NOMO-1 (cell line): ENCODE data around the gene DCUN1D4.
"Not testable (repeated sequence)": the region's sequence is repeated elsewhere in the genome, so short reads cannot be mapped to it uniquely, and the experiment has no call there.

ENCODE experiments used
- DNase-seq, 2 experiments: peaks; one replicate each; lab custom pipeline; 2025; ENCODE audit not compliant: unreplicated experiment in 2 of 2; lab: John Stamatoyannopoulos, UW

Gene DCUN1D4

GRCh38 chr4:51893402-51893801, 50.4 kb downstream of the DCUN1D4 start:
- not testable (repeated sequence) for DNase-seq

- DNase-seq = no peak
Observed at GRCh38 chr4:51894059-51894645, 51.2 kb downstream of the DCUN1D4 start.

DNA sequence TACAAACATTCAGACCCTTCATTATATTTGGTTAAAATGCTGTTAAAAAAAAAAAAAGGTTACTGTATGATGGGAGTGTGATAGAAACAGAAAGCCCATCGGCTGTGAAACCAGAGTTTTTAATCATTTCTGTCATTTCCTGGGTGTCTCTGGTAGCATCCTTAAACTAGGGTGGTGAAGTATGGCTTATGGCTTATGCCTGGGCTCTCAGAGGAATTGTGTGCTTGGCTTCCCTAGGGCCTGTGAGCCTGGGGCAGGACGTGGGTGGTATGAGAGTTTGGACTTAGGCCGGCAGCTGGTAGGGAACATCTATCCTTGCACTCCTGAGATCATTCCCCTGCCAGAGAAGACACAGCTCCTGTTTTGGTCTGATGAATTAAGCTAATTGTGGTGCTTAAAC, 52.2 kb downstream of the DCUN1D4 start:
- no peak for DNase-seq

DNA sequence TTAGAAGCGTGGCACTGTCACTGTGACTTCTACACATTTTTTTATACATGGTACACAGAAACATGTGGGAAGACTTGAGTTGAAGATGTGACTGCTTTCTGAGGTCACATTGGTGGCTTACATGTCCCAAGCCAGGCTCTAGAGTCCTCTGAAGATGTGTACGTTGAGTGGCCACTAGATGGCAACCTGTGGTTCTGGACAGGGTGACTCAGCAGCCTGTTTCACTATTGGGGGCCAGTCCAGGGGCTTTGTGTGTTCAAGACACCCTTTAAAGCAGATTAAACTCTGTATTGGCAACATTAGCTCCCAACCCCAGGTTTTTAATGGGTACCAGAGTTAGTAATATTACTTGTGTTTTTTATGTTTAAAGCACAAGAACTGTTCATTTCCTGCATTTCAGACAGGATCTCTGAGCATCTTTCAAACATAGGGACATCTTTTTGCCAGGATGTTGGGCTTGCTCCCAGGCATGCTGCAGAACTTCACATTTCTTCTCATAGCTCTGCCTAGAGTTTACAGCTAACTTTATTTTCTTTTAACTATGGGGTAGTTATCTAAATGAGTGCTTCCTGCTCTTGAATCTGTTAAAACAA, 53.0 kb downstream of the DCUN1D4 start:
- DNase-seq = peak; percentile 31 to 65

- no peak for DNase-seq
Observed at GRCh38 chr4:51901363-51901762, 58.4 kb downstream of the DCUN1D4 start.

- peak; percentile 82 to 91 for DNase-seq
Observed at GRCh38 chr4:51906167-51906958, 63.4 kb downstream of the DCUN1D4 start.

DNA sequence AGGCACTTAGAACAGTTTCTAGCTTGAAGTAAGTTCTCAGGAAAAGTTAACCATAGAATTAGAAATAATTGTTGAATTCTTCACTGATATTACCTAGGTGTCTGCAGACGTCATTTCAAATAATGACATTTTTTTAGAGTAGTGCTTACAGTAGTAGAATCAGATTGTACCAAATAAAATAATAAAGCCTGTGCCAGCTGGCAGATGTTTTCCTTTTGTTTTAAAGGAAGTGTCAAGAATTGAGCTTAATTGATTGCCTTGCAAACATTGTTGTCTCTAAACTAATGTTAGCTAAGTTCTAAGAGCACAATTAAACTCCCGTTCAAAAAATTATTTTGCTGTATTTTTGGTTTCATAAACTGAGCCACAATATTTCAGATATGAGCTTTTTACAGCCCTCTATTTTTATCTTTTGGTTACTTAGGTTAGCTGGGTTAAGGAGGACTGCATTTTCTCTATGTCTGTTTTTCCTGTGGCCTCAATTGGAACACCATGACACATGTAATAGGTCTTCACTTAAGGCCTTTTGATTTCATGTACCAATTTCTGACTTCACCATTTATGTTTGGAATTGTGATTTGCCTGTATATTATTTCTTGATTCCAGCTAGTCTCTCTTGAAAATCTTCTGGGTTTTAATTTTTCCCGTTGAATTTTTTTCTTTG, 64.2 kb downstream of the DCUN1D4 start:
- DNase-seq = no peak

GRCh38 chr4:51909236-51909703, 66.3 kb downstream of the DCUN1D4 start:
- DNase-seq = peak; percentile 37 to 66

GRCh38 chr4:51918251-51918650, 75.3 kb downstream of the DCUN1D4 start:
- DNase-seq = no peak

- DNase-seq = no peak
Observed at GRCh38 chr4:51923343-51923742, 80.4 kb downstream of the DCUN1D4 start.

GRCh38 chr4:51925307-51925706, 82.4 kb downstream of the DCUN1D4 start:
- no peak for DNase-seq

DNA sequence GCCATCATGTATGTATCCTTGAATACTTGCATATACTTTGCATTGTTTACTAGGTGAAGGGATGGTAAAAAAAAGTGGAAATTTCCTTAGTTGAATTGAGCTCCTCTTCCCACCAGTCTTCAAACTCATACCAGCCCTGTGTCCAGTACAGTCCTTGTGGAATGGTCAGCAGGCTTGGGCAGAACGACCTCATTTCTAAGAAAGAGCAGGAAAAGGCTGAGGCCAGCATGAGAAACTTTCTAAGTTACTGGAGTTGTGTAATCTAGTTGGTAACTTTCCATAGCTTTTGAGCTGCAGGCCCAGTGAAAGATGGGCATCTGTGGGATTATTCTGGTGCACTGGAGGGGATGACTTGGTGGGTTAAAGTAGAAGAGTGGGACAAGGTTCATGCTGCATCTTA, 87.6 kb downstream of the DCUN1D4 start:
- DNase-seq = no peak

DNA sequence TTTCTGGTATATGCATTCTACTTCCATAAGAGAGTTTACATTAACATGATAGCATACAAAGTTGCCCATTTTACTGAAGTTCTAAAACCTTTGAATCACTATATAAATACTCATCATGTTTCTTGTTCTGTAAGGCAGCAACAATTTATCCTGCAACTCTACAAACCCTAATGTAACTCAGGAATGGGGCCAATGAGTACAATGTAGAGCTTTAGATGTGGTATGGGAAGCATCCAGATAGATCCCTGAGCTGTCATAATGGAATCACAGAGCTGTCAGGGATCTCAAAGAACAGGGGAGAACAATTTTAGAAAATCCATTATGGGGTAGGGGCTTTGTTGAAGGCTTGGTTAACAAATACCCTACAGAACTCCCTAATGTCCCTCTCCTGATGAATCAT, 88.5 kb downstream of the DCUN1D4 start:
- no peak for DNase-seq

DNA sequence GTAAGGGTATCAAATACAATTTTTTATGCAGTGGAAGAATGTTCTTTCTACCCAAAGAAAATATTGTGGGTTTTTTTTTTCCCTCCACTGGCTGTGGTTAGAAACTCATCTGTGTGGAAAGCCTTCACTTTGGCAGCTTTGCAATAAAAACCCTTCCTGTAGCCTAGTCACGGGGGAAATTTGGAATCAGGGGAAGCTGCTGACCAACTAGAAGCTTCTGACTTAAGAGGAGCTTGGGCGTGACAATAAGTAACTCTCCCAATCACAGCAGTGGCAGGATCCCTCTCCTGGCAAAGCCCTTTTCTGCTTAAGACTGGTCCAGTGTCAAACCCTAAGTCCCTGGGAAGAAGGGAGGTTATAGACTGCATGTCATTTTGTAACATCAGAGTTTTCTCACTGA, 89.3 kb downstream of the DCUN1D4 start:
- DNase-seq = no peak

DNA sequence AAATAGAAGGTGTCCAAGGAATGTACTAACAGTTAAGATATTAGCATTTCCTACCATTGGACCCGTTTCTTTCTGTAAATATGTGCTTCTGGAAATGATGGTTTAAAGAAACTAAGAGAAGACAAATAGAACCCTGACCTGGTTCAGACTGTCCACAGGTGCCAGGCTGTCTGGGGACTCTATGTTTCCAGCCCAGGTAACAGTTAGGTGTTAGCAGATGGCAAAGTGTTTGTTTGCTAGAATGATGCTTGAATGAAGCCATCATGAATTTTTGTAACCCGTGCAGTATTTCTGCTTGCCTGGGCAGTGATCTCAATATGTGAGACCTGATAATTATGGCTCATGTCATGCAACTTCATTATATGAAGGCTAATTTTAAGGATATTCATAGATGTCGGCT, 89.7 kb downstream of the DCUN1D4 start:
- DNase-seq = no peak

DNA sequence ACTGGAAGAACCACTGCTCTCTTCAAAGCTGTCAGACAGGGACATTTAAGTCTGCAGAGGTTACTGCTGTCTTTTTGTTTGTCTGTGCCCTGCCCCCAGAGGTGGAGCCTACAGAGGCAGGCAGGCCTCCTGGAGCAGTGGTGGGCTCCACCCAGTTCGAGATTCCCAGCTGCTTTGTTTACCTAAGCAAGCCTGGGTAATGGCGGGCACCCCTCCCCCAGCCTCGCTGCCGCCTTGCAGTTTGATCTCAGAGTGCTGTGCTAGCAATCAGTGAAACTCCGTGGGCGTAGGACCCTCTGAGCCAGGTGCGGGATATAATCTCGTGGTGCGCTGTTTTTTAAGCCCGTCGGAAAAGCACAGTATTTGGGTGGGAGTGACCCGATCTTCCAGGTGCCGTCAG, 97.5 kb downstream of the DCUN1D4 start:
- not testable (repeated sequence) for DNase-seq

GRCh38 chr4:51942108-51942832, 99.3 kb downstream of the DCUN1D4 start:
- no peak for DNase-seq

DNA sequence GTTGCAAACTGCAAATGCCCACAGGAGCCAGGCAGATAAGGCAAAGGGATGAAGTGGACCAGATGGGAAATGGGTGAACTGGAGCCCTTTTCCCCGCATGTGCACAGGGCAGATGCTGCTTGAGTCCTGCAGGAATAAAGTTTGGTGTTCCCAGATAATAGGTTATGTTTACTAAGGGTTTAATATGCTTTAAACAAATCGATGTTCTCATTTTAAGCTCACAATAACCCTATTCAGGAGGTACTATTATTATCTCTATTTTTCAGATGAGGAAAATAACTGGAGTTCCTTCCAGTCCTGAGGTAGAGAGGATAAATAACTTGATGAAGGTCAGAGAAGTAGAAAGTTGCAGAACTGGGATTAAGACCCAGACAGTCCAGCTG, 99.9 kb downstream of the DCUN1D4 start:
- DNase-seq = no peak

DNA sequence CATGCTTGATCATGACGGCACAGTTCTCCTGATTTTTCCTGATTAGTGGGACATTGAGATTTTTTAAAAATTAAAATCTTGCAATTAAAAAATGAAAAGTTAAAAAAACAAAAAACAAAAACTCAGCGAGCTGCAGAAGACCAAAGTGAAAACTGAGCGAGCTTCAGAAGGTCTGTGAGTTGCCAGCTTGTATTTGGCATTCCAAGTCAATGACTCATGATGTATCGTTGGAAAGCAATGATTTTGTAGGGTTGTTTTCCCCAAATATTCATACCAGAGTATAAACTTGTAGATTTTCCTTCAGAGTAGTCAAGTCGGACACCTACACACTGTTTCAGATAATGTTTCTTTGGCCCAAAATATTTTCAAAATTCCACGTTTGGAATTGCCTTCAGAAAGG, 100.3 kb downstream of the DCUN1D4 start:
- no peak for DNase-seq

- no peak for DNase-seq
Observed at GRCh38 chr4:51958199-51958968, 115.4 kb downstream of the DCUN1D4 start.
